NB4 (cell line): ENCODE data around the gene LIMD2.

Experiments
- DNase-seq: peaks from one replicate; pipeline ENCODE4 v3.0.0; 2010; ENCODE audit warnings: low read depth
- H3K4me3 ChIP-seq: one replicate; pipeline ENCODE4 v1.5.1; 2011; ENCODE audit warnings: mild to moderate bottlenecking, low read depth, low read length, moderate library complexity
- CTCF ChIP-seq: IDR thresholded peaks from one replicate; pipeline ENCODE4 v1.5.1; 2012; ENCODE audit warnings: low read depth, low read length
- MAX ChIP-seq: IDR thresholded peaks from 2 replicates; pipeline ENCODE4 v1.6.1; 2011; ENCODE audit warnings: low read depth, low read length
- MYC ChIP-seq: IDR thresholded peaks from 2 replicates; pipeline ENCODE4 v1.6.1; 2011; ENCODE audit warnings: low read depth, low read length
- POLR2A ChIP-seq: IDR thresholded peaks from 2 replicates; pipeline ENCODE4 v1.6.1; 2011; ENCODE audit warnings: mild to moderate bottlenecking; ENCODE audit not compliant: insufficient read length; ENCODE audit errors: extremely low read depth

LIMD2 gene

GRCh38 chr17:63718988-63719387, 19.1 kb upstream of the LIMD2 start:
- H3K4me3 ChIP-seq: no peak overlapping the region
- DNase-seq: no peak
- no peak for TF ChIP-seq CTCF
- TF ChIP-seq MYC: no peak
- TF ChIP-seq MAX: no peak
- TF ChIP-seq POLR2A: no peak

- H3K4me3 ChIP-seq: no peak overlapping the region
- TF ChIP-seq CTCF: no peak
- no peak for DNase-seq
These were observed 16.5 kb upstream of the LIMD2 start for GRCh38 chr17:63716426-63716825.

- H3K4me3 ChIP-seq: no peak overlapping the region
- TF ChIP-seq CTCF (no peak), POLR2A (no peak), MYC (no peak), MAX (no peak)
- no peak for DNase-seq
These were observed 14.8 kb upstream of the LIMD2 start for GRCh38 chr17:63714550-63715277.

GRCh38 chr17:63709110-63709509, 9.2 kb upstream of the LIMD2 start:
- TF ChIP-seq MYC (no peak), CTCF (no peak), POLR2A (no peak), MAX (no peak)
- no peak overlapping the region for H3K4me3 ChIP-seq
- DNase-seq: no peak

GRCh38 chr17:63707151-63707550, 7.2 kb upstream of the LIMD2 start:
- no peak for TF ChIP-seq POLR2A
- TF ChIP-seq MAX: no peak
- TF ChIP-seq CTCF: no peak
- TF ChIP-seq MYC: no peak
- no peak overlapping the region for H3K4me3 ChIP-seq
- DNase-seq: no peak

GRCh38 chr17:63706336-63707082, 6.6 kb upstream of the LIMD2 start:
- no peak for DNase-seq
- TF ChIP-seq CTCF: no peak
- TF ChIP-seq POLR2A: no peak
- no peak for TF ChIP-seq MAX
- no peak for TF ChIP-seq MYC
- no peak overlapping the region for H3K4me3 ChIP-seq
